ENCODE measurements around the gene EIF2B5.
A peak's percentile ranks its signal among the peaks of the same experiment; 100 is the strongest.

Gene EIF2B5

GRCh38 chr3:184174646-184175492 lies 39.7 kb downstream of the EIF2B5 start, which contains the start of gene AP2M1:
TSS of gene AP2M1 (plus strand) at chr3:184174855. CDS start at chr3:184176994, 2,139 bp downstream.
- Histone ChIP-seq H3K27me3 (ENCODE audit: control insufficient read depth, low read length) (no peaks in the 10 kb centered on the region), H3K9me2 (replicated peaks; ENCODE audit: control insufficient read depth, low read length) (no peaks in the 10 kb centered on the region), H3K79me2 (ENCODE audit: control insufficient read depth, low read length) (peaks cover 28% of the 10 kb centered on the region), H3K4me2 (ENCODE audit: low read length) (peak within 1 kb of the TSS; percentile 85), H4K20me1 (ENCODE audit: control insufficient read depth, insufficient read depth, low read depth, low read length) (no peaks in the 10 kb centered on the region), H3K9me3 (ENCODE audit: control insufficient read depth, insufficient read depth, low read length) (no peaks in the 10 kb centered on the region), H3F3A (ENCODE audit: control insufficient read depth, insufficient read depth) (peaks cover 10% of the 10 kb centered on the region), H3K27ac (ENCODE audit: low read depth, low read length) (no peak within 1 kb of the TSS), H3K36me3 (ENCODE audit: control insufficient read depth, low read length) (peaks cover 52% of the 10 kb centered on the region), H3K4me3 (ENCODE audit: low read length) (peak within 1 kb of the TSS; percentile 96), H3K4me1 (ENCODE audit: control insufficient read depth, low read length) (peaks cover 26% of the 10 kb centered on the region)
- TF ChIP-seq EZH2phosphoT487 (IDR thresholded peaks at IDR 0.05; ENCODE audit: borderline replicate concordance, low read length) = no peak
- TF ChIP-seq, protein P1, sequence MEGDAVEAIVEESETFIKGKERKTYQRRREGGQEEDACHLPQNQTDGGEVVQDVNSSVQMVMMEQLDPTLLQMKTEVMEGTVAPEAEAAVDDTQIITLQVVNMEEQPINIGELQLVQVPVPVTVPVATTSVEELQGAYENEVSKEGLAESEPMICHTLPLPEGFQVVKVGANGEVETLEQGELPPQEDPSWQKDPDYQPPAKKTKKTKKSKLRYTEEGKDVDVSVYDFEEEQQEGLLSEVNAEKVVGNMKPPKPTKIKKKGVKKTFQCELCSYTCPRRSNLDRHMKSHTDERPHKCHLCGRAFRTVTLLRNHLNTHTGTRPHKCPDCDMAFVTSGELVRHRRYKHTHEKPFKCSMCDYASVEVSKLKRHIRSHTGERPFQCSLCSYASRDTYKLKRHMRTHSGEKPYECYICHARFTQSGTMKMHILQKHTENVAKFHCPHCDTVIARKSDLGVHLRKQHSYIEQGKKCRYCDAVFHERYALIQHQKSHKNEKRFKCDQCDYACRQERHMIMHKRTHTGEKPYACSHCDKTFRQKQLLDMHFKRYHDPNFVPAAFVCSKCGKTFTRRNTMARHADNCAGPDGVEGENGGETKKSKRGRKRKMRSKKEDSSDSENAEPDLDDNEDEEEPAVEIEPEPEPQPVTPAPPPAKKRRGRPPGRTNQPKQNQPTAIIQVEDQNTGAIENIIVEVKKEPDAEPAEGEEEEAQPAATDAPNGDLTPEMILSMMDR (IDR thresholded peaks at IDR 0.05; ENCODE audit: low read depth, low read length, poor library complexity, severe bottlenecking) = peak; percentile 39

DNA sequence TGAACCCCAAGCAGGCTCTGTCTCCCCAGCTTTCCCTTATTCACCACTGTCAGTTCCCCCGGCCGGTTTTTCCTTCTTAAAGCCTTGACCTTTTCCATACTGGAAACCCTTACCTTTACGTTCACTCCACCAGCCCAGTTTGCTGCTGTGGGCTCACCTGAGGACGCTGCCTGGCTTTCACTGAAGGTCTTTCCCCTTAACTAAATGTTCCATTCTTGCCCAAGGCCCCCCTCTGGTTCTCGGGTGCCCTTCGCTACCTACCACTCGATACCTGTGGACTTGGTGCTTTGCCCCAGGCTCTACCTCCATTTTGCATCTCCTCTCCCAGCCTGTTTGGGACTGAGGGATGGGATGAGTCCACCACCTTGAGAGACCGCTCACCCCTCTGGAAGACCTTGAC lies 40.3 kb downstream of the EIF2B5 start:
- Histone ChIP-seq H3F3A (ENCODE audit: control insufficient read depth, insufficient read depth) (peaks cover 10% of the 10 kb centered on the region), H4K20me1 (ENCODE audit: control insufficient read depth, insufficient read depth, low read depth, low read length) (no peaks in the 10 kb centered on the region), H3K9me2 (replicated peaks; ENCODE audit: control insufficient read depth, low read length) (no peaks in the 10 kb centered on the region), H3K4me2 (ENCODE audit: low read length) (peak overlapping the region; percentile 85), H3K9me3 (ENCODE audit: control insufficient read depth, insufficient read depth, low read length) (no peaks in the 10 kb centered on the region), H3K4me1 (ENCODE audit: control insufficient read depth, low read length) (peaks cover 26% of the 10 kb centered on the region), H3K27me3 (ENCODE audit: control insufficient read depth, low read length) (no peaks in the 10 kb centered on the region), H3K27ac (ENCODE audit: low read depth, low read length) (no peak overlapping the region), H3K4me3 (ENCODE audit: low read length) (peak overlapping the region; percentile 96), H3K36me3 (ENCODE audit: control insufficient read depth, low read length) (peaks cover 56% of the 10 kb centered on the region), H3K79me2 (ENCODE audit: control insufficient read depth, low read length) (peaks cover 28% of the 10 kb centered on the region)
- TF ChIP-seq, protein P1 (IDR thresholded peaks at IDR 0.05; ENCODE audit: low read depth, low read length, poor library complexity, severe bottlenecking) = no peak
- no peak for TF ChIP-seq EZH2phosphoT487 (IDR thresholded peaks at IDR 0.05; ENCODE audit: borderline replicate concordance, low read length)

DNA sequence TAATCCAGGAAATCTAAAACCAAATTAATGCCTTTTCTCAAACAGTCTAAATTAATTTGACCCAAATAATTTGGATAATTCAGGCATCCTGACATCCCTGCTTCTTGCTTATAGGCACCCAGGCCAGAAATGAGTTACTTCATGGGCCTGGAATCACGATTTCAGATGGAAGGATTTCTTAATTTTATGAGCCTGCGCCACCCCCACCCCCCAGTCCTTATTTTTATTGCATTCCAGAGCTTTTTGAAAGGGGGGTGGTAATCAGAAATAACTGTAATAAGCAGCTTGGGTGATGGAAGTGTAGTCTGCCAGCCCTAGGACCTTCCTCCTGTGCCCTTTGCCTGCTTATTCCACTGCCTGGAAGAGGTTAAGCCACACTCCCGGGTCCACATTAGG lies 40.8 kb downstream of the EIF2B5 start:
- Histone ChIP-seq H3K27ac (ENCODE audit: low read depth, low read length) (no peak overlapping the region), H3K9me3 (ENCODE audit: control insufficient read depth, insufficient read depth, low read length) (no peaks in the 10 kb centered on the region), H3K4me1 (ENCODE audit: control insufficient read depth, low read length) (peaks cover 26% of the 10 kb centered on the region), H3K36me3 (ENCODE audit: control insufficient read depth, low read length) (peaks cover 57% of the 10 kb centered on the region), H3K4me2 (ENCODE audit: low read length) (peak overlapping the region; percentile 85), H3K27me3 (ENCODE audit: control insufficient read depth, low read length) (no peaks in the 10 kb centered on the region), H3K4me3 (ENCODE audit: low read length) (peak overlapping the region; percentile 96), H4K20me1 (ENCODE audit: control insufficient read depth, insufficient read depth, low read depth, low read length) (no peaks in the 10 kb centered on the region), H3K79me2 (ENCODE audit: control insufficient read depth, low read length) (peaks cover 28% of the 10 kb centered on the region), H3F3A (ENCODE audit: control insufficient read depth, insufficient read depth) (peaks cover 10% of the 10 kb centered on the region), H3K9me2 (replicated peaks; ENCODE audit: control insufficient read depth, low read length) (no peaks in the 10 kb centered on the region)
- no peak for TF ChIP-seq EZH2phosphoT487 (IDR thresholded peaks at IDR 0.05; ENCODE audit: borderline replicate concordance, low read length)
- TF ChIP-seq, protein P1 (IDR thresholded peaks at IDR 0.05; ENCODE audit: low read depth, low read length, poor library complexity, severe bottlenecking) = no peak

Data from DOHH2 (cell line).